SKM-1 treated with dmso at 0.1 percent for 144 hours (cell line): ENCODE results near the gene NAALADL1.
"Not testable (repeated sequence)": the region's sequence is repeated elsewhere in the genome, so short reads cannot be mapped to it uniquely, and the experiment has no call there.

Experiments
- DNase-seq: peaks from one replicate; lab custom pipeline; 2025; ENCODE audit not compliant: unreplicated experiment; lab: John Stamatoyannopoulos, UW

Gene NAALADL1

DNA sequence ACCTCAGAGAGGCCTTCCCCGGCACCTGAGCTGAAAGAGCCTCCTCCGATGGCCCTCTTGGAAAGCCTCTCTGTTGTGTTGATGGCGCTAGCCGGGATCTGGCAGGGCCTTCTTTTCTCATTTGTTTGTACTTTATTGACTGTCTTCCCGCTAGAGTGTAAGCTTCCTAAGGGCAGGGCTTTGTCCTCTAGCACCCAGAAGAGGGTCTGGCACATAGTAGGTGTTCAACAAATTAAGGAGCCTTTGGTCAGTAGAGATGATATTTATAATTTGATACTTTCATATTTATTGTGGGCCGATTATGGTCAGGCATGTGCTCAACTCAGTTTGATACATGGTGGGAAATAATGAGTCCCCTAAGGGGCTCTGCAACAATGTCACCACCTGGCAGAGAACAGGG is 40.4 kb downstream of the NAALADL1 start:
- DNase-seq, result no peak

DNA sequence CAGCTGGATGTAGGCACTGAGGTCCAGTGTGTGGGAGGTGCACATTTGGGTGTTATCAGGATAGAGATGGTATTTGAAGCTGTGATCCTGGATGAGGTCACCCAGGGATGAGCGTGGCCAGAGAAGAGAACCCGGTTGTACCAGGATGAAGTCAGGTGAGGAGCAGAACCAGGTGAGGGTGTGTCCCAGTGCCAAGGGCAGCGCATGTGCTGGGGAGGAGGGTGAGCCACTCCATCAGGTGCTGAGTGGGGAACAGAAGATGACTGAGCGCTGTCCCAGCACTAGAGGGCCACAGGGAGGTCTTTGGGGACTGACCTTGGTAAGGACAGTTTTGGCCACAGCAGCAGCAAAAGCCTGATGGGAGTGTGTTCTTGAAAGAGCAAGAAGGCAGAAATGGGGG is 41.6 kb downstream of the NAALADL1 start:
- no peak for DNase-seq

- no peak for DNase-seq
These were observed 43.6 kb downstream of the NAALADL1 start for GRCh38 chr11:65014726-65015227.

DNA sequence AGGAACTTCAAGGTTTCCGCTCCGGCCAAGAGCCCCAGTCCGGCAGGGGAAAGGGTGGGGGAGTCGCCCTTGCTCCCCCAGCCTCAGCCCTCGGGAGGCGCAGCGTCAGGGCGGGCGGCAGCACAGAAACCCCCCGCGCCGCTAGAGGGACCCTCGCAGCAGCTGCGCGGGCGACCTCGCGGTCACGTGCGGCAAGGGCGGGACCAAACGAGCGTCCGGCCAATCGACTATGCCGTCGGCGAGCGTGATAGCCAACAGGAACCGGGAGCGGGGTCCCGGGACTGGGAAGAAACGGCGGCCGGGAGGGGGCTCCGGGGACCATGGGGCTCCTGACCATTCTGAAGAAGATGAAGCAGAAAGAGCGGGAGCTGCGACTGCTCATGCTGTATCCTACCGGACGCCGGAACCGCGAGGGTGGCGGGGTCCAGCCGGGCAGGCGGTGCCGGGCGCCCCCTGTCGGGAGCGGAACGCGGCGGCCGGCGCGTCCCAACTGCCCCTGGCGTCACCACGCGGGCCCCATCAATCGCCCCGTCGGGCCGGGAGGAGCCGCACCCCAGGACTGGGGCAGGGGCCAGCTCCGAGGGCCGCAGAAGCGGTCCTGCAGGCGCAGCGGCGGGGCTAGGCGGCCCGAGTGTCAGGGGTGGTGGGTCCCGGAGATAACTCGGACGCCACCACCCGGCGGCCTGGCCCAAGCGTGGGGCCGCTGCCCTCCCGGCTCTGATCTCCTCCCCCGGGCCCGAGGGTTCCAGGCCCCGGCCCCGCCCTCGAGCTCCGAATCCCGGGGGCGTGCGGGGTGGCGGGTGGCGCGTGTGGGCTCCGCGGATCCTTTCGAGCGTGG is 44.2 kb downstream of the NAALADL1 start, which contains the start of gene ARL2:
Gene ARL2, plus strand, starts transcription at position 273 of the 838 bp plus-strand sequence. Its CDS starts 48 bp downstream, at position 321.
- DNase-seq, result peak; percentile 87

DNA sequence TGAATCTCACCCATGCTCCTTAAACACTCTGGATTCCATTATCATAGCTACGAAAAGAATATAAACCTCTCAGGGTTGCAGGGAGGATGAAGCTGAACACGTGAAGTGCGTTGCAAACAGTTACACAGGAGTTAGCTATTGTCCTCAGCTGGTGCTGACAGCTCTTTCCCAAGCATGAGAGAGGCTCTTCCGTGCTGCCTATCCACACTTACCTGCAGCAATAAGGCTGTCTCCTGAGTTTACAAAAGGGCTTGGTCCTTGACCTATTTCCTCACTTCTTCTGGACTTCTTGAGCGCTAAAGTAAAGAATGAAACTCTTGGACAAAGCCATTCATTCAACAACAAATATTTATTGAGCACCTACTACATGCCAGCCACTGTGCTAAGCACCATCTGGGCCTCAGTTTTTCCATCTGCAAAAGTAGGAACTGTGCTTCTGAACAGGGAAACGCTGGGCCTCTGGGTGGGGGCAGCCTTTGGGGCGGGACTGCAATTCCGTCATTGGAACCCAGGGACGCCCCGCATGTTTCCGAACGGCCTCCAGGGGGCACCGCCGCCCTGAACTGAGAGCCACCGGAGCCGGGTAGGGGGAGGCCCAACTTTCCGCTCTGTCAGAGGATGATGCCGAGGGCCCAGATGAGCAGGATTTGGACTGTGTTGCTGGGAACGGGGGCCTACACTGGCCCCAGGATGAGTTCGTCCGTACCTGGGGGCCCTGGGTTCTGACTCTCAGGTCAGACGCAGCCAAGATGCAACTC is 45.0 kb downstream of the NAALADL1 start:
- peak; percentile 93 for DNase-seq

GRCh38 chr11:65008873-65009272 is 49.5 kb downstream of the NAALADL1 start:
- DNase-seq, result no peak

DNA sequence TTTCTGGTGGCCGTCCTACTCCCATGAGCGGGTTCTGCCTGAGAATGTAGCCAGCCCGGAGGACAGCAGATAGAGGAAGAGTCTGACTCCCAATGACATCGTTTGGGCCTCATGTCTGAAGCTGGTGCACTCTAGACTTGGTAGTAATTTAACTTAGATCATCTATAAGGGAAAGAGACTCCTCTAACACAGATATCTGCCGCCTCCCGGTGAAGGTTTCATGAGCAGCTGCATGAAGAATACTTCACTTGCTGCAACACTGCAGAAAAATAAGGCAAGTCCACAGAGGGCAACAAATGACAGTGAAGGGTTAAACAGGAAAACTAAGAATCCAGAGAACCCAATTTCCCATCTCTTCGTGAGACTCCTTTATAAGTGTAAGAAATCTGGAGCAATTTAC is 50.3 kb downstream of the NAALADL1 start:
- DNase-seq, result no peak

DNA sequence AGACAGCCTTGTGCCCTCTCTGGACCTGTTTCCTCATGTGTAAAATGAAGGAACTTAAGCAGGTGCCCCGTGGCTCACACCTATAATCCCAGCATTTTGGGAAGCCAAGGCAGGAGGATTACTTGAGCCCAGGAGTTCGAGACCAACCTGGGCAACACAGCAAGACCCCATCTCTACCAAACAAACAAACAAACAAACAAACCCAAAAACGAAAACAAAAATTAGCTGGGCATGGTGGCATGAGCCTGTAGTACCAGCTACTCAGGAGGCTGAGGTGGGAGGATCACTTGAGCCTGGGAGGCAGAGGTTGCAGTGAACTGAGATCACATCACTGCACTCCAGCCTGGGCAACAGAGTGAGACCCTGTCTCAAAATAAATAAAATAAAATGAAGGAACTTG is 54.4 kb downstream of the NAALADL1 start:
- not testable (repeated sequence) for DNase-seq

- no peak for DNase-seq
These were observed 55.1 kb downstream of the NAALADL1 start for GRCh38 chr11:65003282-65003681.

- no peak for DNase-seq
These were observed 55.6 kb downstream of the NAALADL1 start for GRCh38 chr11:65002706-65003105.

GRCh38 chr11:64999478-64999877 is 58.9 kb downstream of the NAALADL1 start:
- DNase-seq, result no peak

DNA sequence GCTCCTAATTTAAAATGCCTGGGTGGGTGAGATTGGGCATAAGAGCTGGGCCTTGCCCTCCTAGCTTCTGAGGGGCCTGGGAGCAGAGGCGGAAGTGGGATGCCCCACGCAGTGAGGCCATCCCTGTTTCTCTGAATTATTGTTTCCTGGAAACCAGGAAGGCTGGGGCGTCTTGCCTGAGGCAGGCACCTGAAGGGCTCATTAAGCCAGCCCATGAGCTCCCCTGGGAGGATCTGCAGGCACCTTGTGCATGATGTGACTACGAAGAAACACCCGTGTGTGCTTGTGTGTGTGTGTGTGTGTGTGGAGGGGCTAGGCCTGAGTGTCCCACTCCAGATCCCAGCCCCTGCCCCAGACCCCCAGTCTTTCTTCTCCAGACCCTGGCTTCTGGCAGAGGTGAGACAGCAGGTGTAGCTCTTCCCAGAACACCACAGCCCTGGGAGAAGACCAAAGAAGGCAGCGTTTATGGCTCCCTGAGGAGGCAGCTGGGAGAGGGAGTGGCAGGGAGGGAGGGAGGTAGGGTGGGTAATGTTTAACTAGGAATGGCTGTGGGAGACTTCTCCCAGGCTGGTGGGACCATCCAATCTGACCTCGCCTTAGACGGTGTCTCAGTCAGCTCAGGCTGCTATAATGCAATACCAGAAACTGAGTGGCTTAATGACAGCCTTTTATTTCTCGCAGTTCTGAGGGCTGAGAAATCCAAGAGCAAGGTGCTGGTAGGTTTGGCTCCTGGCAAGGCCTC is 59.5 kb downstream of the NAALADL1 start:
- no peak for DNase-seq

GRCh38 chr11:64998141-64998540 is 60.2 kb downstream of the NAALADL1 start:
- no peak for DNase-seq

- peak; percentile 62 for DNase-seq
These were observed 61.5 kb downstream of the NAALADL1 start, which contains the start of gene BATF2 for GRCh38 chr11:64996710-64997380. TSS of gene BATF2 (minus strand) at chr11:64996971. CDS start at chr11:64996914, 57 bp downstream.

- no peak for DNase-seq
These were observed 62.0 kb downstream of the NAALADL1 start for GRCh38 chr11:64996327-64996709.
